Transverse colon (tissue), 4 donors: Measurements from ENCODE around the gene ELFN1. TPM values are rescaled to one million over a fixed set of nuclear protein-coding genes. Genes with fewer than 3 reads are reported as not detected.

Experiments used
- DNase-seq: peaks from one replicate; pipeline ENCODE4 v3.0.0-alpha.2; 2019
- H3K27ac ChIP-seq, 4 donors: fragments of 200-600 bp; sonication (generic); 2 replicates each; pipeline ENCODE4 v1.5.1; 2016 to 2018; ENCODE audit warnings: inconsistent platforms in 4 of 4
- H3K27me3 ChIP-seq: fragments of 200-600 bp; sonication (generic); 2 replicates; pipeline ENCODE4 v1.5.1; 2017; ENCODE audit warnings: inconsistent platforms
- H3K36me3 ChIP-seq, 4 donors: fragments of 200-600 bp; sonication (generic); 2 replicates each; pipeline ENCODE4 v1.5.1; 2017 to 2019; ENCODE audit warnings: inconsistent platforms in 4 of 4
- H3K4me1 ChIP-seq, 4 donors: fragments of 200-600 bp; sonication (generic); 2 replicates each; pipeline ENCODE4 v1.5.1; 2017 to 2020; ENCODE audit warnings: inconsistent platforms in 4 of 4
- H3K4me3 ChIP-seq, 4 donors: fragments of 200-600 bp; sonication (generic); 1 replicate in 1 of 4; 2 replicates in 3 of 4; pipeline versions ENCODE4 v1.5.1 to v1.6.1; 2017 to 2019; ENCODE audit warnings: inconsistent platforms in 4 of 4
- H3K9me3 ChIP-seq, 2 donors: fragments of 200-600 bp; sonication (generic); 2 replicates each; pipeline ENCODE4 v1.5.1; 2017 to 2019; ENCODE audit warnings: inconsistent platforms in 2 of 2
- EP300 ChIP-seq: sonication (generic); formaldehyde crosslinking; IDR thresholded peaks from one replicate; pipeline ENCODE4 v1.6.1; 2017; ENCODE audit warnings: antibody characterized with exemption, low read depth
- POLR2A ChIP-seq: fragments of 450-650 bp; IDR thresholded peaks from one replicate; pipeline ENCODE4 v1.6.1; 2016; ENCODE audit warnings: antibody characterized with exemption, mild to moderate bottlenecking, moderate library complexity
- POLR2AphosphoS5 ChIP-seq, 3 donors: sonication (generic); formaldehyde crosslinking; IDR thresholded peaks; one replicate each; pipeline ENCODE4 v1.6.1; 2016; ENCODE audit warnings: antibody characterized with exemption in 3 of 3
- WGBS, 2 donors: methylation state at CpG; one replicate each; pipeline ENCODE4 v1.1.5; 2018; ENCODE audit warnings: low coverage in 1 of 2; 5-methylcytosine and 5-hydroxymethylcytosine counted together
- in situ Hi-C, 4 donors: fragments of 200-750 bp; cut with MboI; loops; one replicate each; pipeline versions ENCODE4 v1.15.0 to v1.15.1; 2017; ENCODE audit warnings: low sequenced_read_pairs in 3 of 4, low pct_ligation_motif_present in 1 of 4, low pct_unique_long_range_greater_than_20kb in 1 of 4
- intact Hi-C: fragments of 100-400 bp; cut with DNase I; formaldehyde crosslinking; loops from one replicate; pipeline ENCODE4 v1.15.1; 2023; ENCODE audit warnings: low total_unique reads
- total RNA-seq, 4 donors: library from RNA; depleted of rRNA; stranded (reverse); fragments of >200 nt; gene quantifications; one replicate each; pipeline ENCODE4 v1.1.0, GENCODE V29; 2016
- TF ChIP-seq, protein P1 (sequence below), 5 experiments: fragments of 200-600 bp in 3 of 5; fragments of 450-650 bp in 2 of 5; sonication (generic) in 3 of 5; IDR thresholded peaks; 1 replicate in 2 of 5; 2 replicates in 3 of 5; pipeline ENCODE4 v1.5.1; 2016 to 2017; ENCODE audit warnings: antibody characterized with exemption in 5 of 5, inconsistent platforms in 3 of 5, mild to moderate bottlenecking in 2 of 5, moderate library complexity in 1 of 5

Gene ELFN1
- total RNA-seq, 4 donors from 2014 or later, result 0.14 to 0.60 (median 0.32) TPM; not detected in 1

DNA sequence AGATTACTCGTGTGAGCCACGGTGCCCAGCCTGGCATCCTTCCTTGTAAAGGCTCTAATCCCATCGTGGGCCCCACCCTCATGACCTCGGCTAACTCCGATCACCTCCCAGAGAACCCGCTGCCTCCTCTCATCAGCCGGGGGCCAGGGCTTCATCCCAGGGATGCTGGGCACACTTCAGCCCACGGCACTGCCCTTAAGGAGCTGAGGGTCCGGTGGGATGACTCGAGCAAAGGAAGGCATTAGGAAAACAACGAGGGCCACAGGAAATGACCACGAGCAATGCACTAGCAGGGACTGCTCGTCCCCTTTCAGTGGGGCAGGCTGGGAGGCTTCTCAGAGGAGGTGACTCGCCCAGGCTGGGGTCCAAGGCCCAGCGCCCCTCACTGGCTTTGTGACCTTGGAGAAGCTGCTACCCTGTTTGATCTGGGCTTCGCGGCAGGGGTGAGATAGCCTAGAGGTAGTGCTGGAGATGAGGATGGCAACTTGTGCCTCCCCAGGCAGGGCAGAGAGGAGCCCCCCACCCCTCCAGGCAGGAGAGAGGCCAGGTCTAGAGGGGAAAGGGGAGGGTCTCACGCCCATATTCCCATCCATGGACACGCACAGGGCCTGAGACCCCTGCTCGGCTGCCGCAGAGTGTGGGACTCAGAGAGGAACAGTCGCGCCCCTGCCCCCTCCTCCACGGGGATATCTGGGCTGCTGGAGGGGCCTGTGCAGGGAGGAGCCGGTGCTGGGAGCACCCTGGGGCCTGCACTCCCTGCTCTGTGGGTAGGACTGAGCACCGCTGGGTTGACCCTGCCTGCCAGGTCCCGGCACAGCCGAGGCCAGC lies 26.8 kb downstream of the ELFN1 start:
- no peaks in the 10 kb centered on the region for H3K27me3 ChIP-seq
- in situ Hi-C loops (no loop called here), intact Hi-C loops (no loop called here)
- H3K27ac ChIP-seq, result no peak overlapping the region
- no peaks in the 10 kb centered on the region for H3K4me1 ChIP-seq
- TF ChIP-seq, protein P1, sequence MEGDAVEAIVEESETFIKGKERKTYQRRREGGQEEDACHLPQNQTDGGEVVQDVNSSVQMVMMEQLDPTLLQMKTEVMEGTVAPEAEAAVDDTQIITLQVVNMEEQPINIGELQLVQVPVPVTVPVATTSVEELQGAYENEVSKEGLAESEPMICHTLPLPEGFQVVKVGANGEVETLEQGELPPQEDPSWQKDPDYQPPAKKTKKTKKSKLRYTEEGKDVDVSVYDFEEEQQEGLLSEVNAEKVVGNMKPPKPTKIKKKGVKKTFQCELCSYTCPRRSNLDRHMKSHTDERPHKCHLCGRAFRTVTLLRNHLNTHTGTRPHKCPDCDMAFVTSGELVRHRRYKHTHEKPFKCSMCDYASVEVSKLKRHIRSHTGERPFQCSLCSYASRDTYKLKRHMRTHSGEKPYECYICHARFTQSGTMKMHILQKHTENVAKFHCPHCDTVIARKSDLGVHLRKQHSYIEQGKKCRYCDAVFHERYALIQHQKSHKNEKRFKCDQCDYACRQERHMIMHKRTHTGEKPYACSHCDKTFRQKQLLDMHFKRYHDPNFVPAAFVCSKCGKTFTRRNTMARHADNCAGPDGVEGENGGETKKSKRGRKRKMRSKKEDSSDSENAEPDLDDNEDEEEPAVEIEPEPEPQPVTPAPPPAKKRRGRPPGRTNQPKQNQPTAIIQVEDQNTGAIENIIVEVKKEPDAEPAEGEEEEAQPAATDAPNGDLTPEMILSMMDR (IDR thresholded peaks at IDR 0.05), result no peak
- TF ChIP-seq POLR2AphosphoS5 (IDR thresholded peaks at IDR 0.05) (no peak), EP300 (no peak), POLR2A (no peak)
- no peaks in the 10 kb centered on the region for H3K9me3 ChIP-seq
- no peak for DNase-seq
- no peaks in the 10 kb centered on the region for H3K36me3 ChIP-seq
- H3K4me3 ChIP-seq, result no peak overlapping the region
- WGBS, 2 donors, result 47 to 67% methylated on average over 2 to 28 of the region's 28 CpGs

DNA sequence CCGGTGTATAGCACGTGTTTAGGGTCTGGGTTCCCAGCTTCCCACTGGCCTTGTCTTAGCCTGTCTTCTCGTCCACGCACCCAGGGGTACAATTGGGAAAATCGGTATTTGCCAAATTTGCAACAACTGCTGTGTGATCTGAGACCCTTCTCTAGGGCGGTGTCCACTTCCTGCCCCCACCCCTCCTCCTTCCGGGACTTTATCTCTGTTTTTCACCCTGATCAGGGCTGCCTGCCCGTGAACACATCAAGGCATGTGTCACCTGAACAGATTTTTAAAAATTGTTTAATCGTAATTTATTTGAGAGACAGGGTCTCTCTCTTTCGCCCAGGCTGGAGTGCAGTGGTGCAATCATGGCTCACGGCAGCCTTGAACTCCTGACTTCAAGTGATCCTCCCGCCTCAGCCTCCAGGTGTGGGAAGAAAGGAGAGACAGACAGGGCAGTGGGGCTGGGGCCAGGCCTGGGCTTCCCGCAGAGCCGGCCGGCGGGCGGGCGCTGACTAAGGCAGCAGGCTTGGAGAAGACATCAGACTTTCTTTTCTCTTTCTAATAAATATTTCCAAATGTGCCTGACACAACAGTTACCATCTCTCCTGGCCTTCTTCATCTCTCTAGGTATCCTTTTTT lies 27.5 kb downstream of the ELFN1 start:
- Histone ChIP-seq H3K4me3 (no peak overlapping the region), H3K9me3 (peaks cover 0 to 6% of the 10 kb centered on the region in 2 donors), H3K36me3 (no peaks in the 10 kb centered on the region), H3K27ac (no peak overlapping the region), H3K27me3 (no peaks in the 10 kb centered on the region), H3K4me1 (no peaks in the 10 kb centered on the region)
- TF ChIP-seq, protein P1 (IDR thresholded peaks at IDR 0.05), result no peak
- TF ChIP-seq POLR2AphosphoS5 (IDR thresholded peaks at IDR 0.05) (no peak), POLR2A (no peak)
- DNase-seq, result no peak
- WGBS, 2 donors, result 20 to 81% methylated on average over 1 to 18 of the region's 18 CpGs
- intact Hi-C loops, result no loop called here
- in situ Hi-C loops, result no loop called here

DNA sequence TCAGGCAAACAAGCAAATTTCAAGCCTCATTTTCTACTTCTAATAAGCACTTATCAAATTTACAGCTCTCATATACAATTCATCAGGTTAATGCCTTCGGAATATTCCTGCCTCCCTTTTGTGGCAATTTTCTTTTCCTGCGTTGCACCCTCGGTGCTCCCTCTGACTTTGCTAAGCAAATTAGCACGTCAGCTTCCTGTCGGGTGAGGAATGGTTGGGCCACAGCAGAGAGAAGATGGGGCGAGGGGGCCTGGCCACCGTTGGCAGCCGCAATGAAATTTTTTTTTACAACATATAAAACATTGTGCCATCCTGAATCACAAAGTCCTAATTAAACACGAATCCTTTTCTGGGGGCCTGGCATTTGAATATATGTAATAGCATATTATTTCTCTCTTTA lies 28.1 kb downstream of the ELFN1 start:
- Histone ChIP-seq H3K27me3 (no peaks in the 10 kb centered on the region), H3K9me3 (peaks cover 0 to 12% of the 10 kb centered on the region in 2 donors), H3K27ac (no peak overlapping the region), H3K4me1 (no peaks in the 10 kb centered on the region), H3K4me3 (no peak overlapping the region), H3K36me3 (no peaks in the 10 kb centered on the region)
- intact Hi-C loops (no loop called here), in situ Hi-C loops (no loop called here)
- TF ChIP-seq EP300, result no peak
- TF ChIP-seq POLR2AphosphoS5 (IDR thresholded peaks at IDR 0.05), result no peak
- no peak for TF ChIP-seq POLR2A
- TF ChIP-seq, protein P1 (IDR thresholded peaks at IDR 0.05), result no peak
- WGBS, 2 donors, result 51 to 56% methylated on average over 9 of the region's 9 CpGs
- DNase-seq, result no peak

DNA sequence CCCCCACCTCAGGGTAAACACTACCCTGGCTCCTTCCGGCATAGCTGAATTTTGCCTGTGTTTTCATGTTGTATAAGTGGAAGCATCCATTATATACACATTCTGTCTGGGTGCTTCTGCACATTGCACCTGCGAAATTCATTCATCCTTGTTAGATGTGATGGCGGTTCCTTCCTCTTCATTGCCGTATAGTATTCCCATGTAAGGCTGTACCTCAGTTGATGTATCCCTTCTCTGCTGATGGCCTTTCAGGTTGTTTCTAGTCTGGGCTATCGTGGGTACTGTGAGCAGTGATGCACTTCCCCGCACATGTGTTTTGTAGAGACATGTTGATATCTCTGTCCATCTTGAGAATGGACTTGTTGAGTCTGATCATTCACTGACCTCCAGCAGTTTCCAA lies 28.9 kb downstream of the ELFN1 start:
- WGBS, 2 donors, result 96 to 100% methylated on average over 2 to 6 of the region's 6 CpGs
- Histone ChIP-seq H3K27ac (no peak overlapping the region), H3K9me3 (peaks cover 0 to 12% of the 10 kb centered on the region in 2 donors), H3K4me3 (no peak overlapping the region), H3K4me1 (no peaks in the 10 kb centered on the region), H3K27me3 (no peaks in the 10 kb centered on the region), H3K36me3 (no peaks in the 10 kb centered on the region)
- intact Hi-C loops (no loop called here), in situ Hi-C loops (no loop called here)
- no peak for DNase-seq
- TF ChIP-seq EP300 (no peak), POLR2AphosphoS5 (IDR thresholded peaks at IDR 0.05) (no peak), POLR2A (no peak)
- TF ChIP-seq, protein P1 (IDR thresholded peaks at IDR 0.05), result no peak
